OCI-LY7 (cell line): ENCODE results near the gene METTL25B. TPM values are rescaled to one million over a fixed set of nuclear protein-coding genes. Genes with fewer than 3 reads are reported as not detected.

Source experiments
- BruUV-seq: library from RNA; stranded (reverse); fragments of 400-500 nt; replicated peaks from 2 replicates; lab custom pipeline; 2021; lab: Mats Ljungman, UMichigan
- CTCF ChIA-PET: fragments of 300-600 bp; sonication (Branson Sonifier 250); formaldehyde crosslinking; loops from one replicate; lab custom pipeline; 2022; ENCODE audit warnings: antibody characterized with exemption; ENCODE audit not compliant: unreplicated experiment; lab: Charles Lee
- POLR2A ChIA-PET: fragments of 300-600 bp; sonication (Branson Sonifier 250); formaldehyde crosslinking; loops from one replicate; lab custom pipeline; 2022; ENCODE audit warnings: antibody characterized with exemption; lab: Charles Lee
- DNase-seq: peaks from one replicate; pipeline ENCODE4 v3.0.0-alpha.2; 2015; ENCODE audit warnings: low spot score
- H2AFZ ChIP-seq: fragments of 200-600 bp; sonication (generic), shearing (Covaris generic); 2 replicates; pipeline ENCODE4 v1.6.1; 2014; ENCODE audit warnings: mild to moderate bottlenecking, antibody characterized with exemption, low read length, moderate library complexity
- H3K27ac ChIP-seq: fragments of 200-600 bp; sonication (generic); 2 replicates; pipeline ENCODE4 v1.5.1; 2014; ENCODE audit warnings: mixed run types, low read depth, mild to moderate bottlenecking, moderate library complexity, low read length, inconsistent platforms; ENCODE audit not compliant: poor library complexity, severe bottlenecking
- H3K36me3 ChIP-seq: fragments of 200-600 bp; sonication (generic); 2 replicates; pipeline ENCODE4 v1.6.1; 2014; ENCODE audit warnings: mild to moderate bottlenecking, antibody characterized with exemption, low read length, moderate library complexity, mixed read lengths; ENCODE audit not compliant: insufficient read depth
- H3K4me1 ChIP-seq: fragments of 200-600 bp; sonication (generic); 2 replicates; pipeline ENCODE4 v1.5.1; 2014; ENCODE audit warnings: mild to moderate bottlenecking, low read length; ENCODE audit not compliant: insufficient read depth, poor library complexity, severe bottlenecking
- H3K4me2 ChIP-seq: fragments of 200-600 bp; sonication (generic); 2 replicates; pipeline ENCODE4 v1.6.1; 2014; ENCODE audit warnings: mild to moderate bottlenecking, low read length
- H3K4me3 ChIP-seq: fragments of 200-600 bp; sonication (generic); 2 replicates; pipeline ENCODE4 v1.5.1; 2014; ENCODE audit warnings: mild to moderate bottlenecking, low read depth, low read length; ENCODE audit not compliant: poor library complexity, severe bottlenecking
- H3K79me2 ChIP-seq: fragments of 200-600 bp; sonication (generic); 2 replicates; pipeline ENCODE4 v1.6.1; 2016; ENCODE audit warnings: low read depth, mild to moderate bottlenecking, low read length, moderate library complexity, mixed read lengths; ENCODE audit not compliant: insufficient read depth
- H3K9me2 ChIP-seq: fragments of 200-600 bp; sonication (generic); 2 replicates; pipeline ENCODE4 v1.6.1; 2016; ENCODE audit warnings: mild to moderate bottlenecking, low read length, mixed read lengths; ENCODE audit not compliant: insufficient read depth
- H3K9me3 ChIP-seq: fragments of 200-600 bp; sonication (generic); 2 replicates; pipeline ENCODE4 v1.6.1; 2014; ENCODE audit warnings: mild to moderate bottlenecking, mixed run types, low read length, mixed read lengths
- H4K20me1 ChIP-seq: fragments of 200-600 bp; sonication (generic); 2 replicates; pipeline ENCODE4 v1.6.1; 2014; ENCODE audit warnings: mild to moderate bottlenecking, antibody characterized with exemption, low read length, moderate library complexity, mixed read lengths; ENCODE audit not compliant: insufficient read depth
- CTCF ChIP-seq: fragments of 200-600 bp; sonication (generic); conservative IDR thresholded peaks from 2 replicates; pipeline ENCODE4 v1.5.1; 2014; ENCODE audit warnings: mild to moderate bottlenecking, antibody characterized with exemption, low read length, moderate library complexity, mixed read lengths
- EZH2phosphoT487 ChIP-seq: fragments of 200-600 bp; sonication (generic); IDR thresholded peaks from 2 replicates; pipeline ENCODE4 v1.6.1; 2018; ENCODE audit warnings: low read depth, borderline replicate concordance, mild to moderate bottlenecking, mixed run types, antibody characterized with exemption, low read length, moderate library complexity, mixed read lengths
- intact Hi-C: fragments of 100-400 bp; cut with micrococcal nuclease; formaldehyde crosslinking; loops from one replicate; pipeline ENCODE4 v1.10.0; 2022; ENCODE audit not compliant: unreplicated experiment
- total RNA-seq, 2 experiments: library from RNA; depleted of rRNA in 1 of 2; stranded (reverse); fragments of >200 nt in 1 of 2; shearing (Covaris generic) in 1 of 2; gene quantifications; 2 replicates each; pipeline ENCODE4 v1.2.3, GENCODE V29; 2014 to 2022

METTL25B gene
- total RNA-seq, 2 experiments from 2014 or later, result 24.7 to 45.6 TPM

DNA sequence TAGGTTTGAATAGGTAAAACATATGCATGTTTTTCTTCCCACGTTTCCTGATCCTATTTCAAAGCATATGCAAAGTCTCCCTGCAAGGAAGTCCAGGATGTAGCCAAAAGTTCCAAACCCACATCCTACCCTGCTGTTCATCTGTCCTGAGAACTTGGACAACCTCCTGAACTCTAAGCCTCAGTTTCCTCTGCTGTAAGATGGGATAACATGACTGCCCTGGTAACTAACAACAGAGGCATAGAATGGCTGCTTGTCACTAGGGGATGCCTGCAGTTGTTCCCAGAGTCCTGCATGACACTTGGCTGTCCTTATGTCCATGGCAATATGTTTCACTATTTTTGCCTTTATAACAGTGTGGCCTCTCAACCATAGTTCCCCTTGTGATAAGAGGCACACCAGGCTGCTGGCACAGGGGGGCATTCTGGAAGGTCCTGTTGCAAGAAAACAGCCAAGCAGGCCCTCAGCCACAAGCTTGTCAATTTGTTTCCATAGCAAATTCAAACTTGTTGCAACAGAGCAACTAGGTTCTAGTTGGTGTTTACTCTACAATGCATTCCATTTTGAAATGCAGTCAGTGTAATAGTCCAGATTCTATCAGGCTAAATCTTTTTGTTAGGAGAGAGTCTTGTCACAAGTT lies 24.7 kb downstream of the METTL25B start:
- POLR2A ChIA-PET, result interaction anchor here (1.0 to 2.0 kb wide), 6 partner anchors 8 to 27 kb away, joined by 6 to 10 read pairs (median 7); partner anchors contain the start of genes MRPL24 and PRCC
- H3K4me1 ChIP-seq, result peaks cover 31% of the 10 kb centered on the region
- peak; percentile 32 for DNase-seq
- TF ChIP-seq EZH2phosphoT487, result no peak
- TF ChIP-seq CTCF, result no peak
- intact Hi-C loops, result loop anchor here (10.0 kb wide), 1 partner anchor 248 kb away; the partner anchor contains the start of gene MEF2D
- H2AFZ ChIP-seq, result no peak overlapping the region; the same call in 1 of the 2 replicates
- no TSS peak for BruUV-seq
- peak overlapping the region; percentile 81 for H3K27ac ChIP-seq
- no peaks in the 10 kb centered on the region for H3K9me3 ChIP-seq
- H3K4me2 ChIP-seq, result peak overlapping the region; percentile 73
- no peaks in the 10 kb centered on the region for H3K9me2 ChIP-seq
- peaks cover 49% of the 10 kb centered on the region for H3K79me2 ChIP-seq
- peak overlapping the region; percentile 85 for H3K4me3 ChIP-seq
- H3K36me3 ChIP-seq, result peaks cover 33% of the 10 kb centered on the region
- CTCF ChIA-PET, result interaction anchor here (0.6 to 2.0 kb wide), 2 partner anchors 26 to 129 kb away, joined by 3 to 9 read pairs; no protein-coding TSS in a partner anchor
- no peaks in the 10 kb centered on the region for H4K20me1 ChIP-seq

DNA sequence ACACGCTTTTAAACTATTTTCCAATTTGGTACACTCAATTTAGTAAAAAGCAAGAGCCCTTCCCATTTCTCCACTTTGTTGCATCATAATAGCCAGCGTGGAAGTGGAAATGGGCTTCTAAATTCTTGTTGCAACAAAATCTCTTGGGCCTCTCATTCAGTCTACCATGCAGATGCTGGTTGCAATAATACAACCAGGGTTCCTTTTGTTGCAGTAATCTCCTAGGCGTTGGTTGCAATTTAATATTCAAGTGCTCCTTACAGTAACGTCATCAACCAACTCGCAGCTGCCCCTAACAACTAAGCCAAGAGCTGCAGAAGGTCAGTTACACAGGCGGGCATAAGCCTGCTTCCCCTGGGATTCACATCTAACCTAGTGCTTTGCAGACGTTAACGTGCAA lies 25.9 kb downstream of the METTL25B start:
- Histone ChIP-seq H3K9me3 (no peaks in the 10 kb centered on the region), H3K9me2 (no peaks in the 10 kb centered on the region), H3K79me2 (peaks cover 37% of the 10 kb centered on the region), H3K27ac (no peak overlapping the region), H2AFZ (no peak overlapping the region), H4K20me1 (no peaks in the 10 kb centered on the region), H3K4me2 (no peak overlapping the region), H3K4me3 (no peak overlapping the region), H3K36me3 (peaks cover 23% of the 10 kb centered on the region), H3K4me1 (peaks cover 19% of the 10 kb centered on the region)
- CTCF ChIA-PET, result no interaction called here
- intact Hi-C loops, result loop anchor here (10.0 kb wide), 1 partner anchor 249 kb away; the partner anchor contains the start of gene MEF2D
- TSS peak; percentile 40 for BruUV-seq
- TF ChIP-seq EZH2phosphoT487 (no peak), CTCF (no peak)
- no peak for DNase-seq
- POLR2A ChIA-PET, result no interaction called here

DNA sequence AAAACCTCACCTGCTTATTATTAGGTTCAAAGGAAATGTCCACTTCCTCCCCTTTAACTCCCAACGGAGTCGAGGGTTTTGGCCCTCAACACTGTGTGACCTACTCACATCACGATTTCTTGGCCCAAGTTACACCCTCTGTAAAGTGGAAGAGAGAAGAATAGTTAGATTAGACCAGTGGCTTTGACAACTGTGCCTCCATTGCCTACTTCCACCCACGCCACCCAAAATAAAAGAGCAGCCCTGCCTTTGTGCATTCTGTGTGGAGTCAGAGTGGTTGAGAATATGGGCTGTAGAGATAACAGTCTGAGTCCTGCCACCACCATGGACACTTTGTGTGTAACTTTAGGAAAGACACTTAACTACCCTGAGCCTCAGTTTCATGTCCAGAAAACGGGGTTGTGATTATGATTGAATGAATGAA lies 27.3 kb downstream of the METTL25B start:
- POLR2A ChIA-PET, result no interaction called here
- intact Hi-C loops, result loop anchor here (10.0 kb wide), 1 partner anchor 251 kb away; the partner anchor contains the start of gene MEF2D
- no peak overlapping the region for H2AFZ ChIP-seq

More for the DNA sequence above, 27.3 kb downstream of the METTL25B start:
- Histone ChIP-seq H3K4me3 (no peak overlapping the region), H3K9me2 (no peaks in the 10 kb centered on the region), H3K27ac (no peak overlapping the region), H3K4me2 (no peak overlapping the region; the same call in 1 of the 2 replicates), H3K4me1 (peaks cover 20% of the 10 kb centered on the region), H3K9me3 (no peaks in the 10 kb centered on the region), H3K79me2 (peaks cover 24% of the 10 kb centered on the region), H3K36me3 (peaks cover 10% of the 10 kb centered on the region; the same call in 1 of the 2 replicates), H4K20me1 (no peaks in the 10 kb centered on the region)
- CTCF ChIA-PET, result interaction anchor here (1.6 kb wide), 1 partner anchor 29 kb away, joined by 3 read pairs; no protein-coding TSS in a partner anchor
- DNase-seq, result no peak
- BruUV-seq, result no TSS peak
- no peak for TF ChIP-seq EZH2phosphoT487
- TF ChIP-seq CTCF, result no peak
